Upper lobe of left lung (tissue), 6 donors: ENCODE data around the gene DPP9. TPM values are rescaled to one million over a fixed set of nuclear protein-coding genes. Genes with fewer than 3 reads are reported as not detected.

Experiments used
- ATAC-seq, 2 donors: fragments of 200-7000 bp; cut with Tn5 transposase; one replicate each; pipeline ENCODE4 v1.9.1; 2022; ENCODE audit warnings: mild to moderate bottlenecking in 2 of 2, moderate library complexity in 2 of 2; ENCODE audit not compliant: low FRiP score in 2 of 2
- DNase-seq, 2 donors: peaks; one replicate each; pipeline ENCODE4 v3.0.0-alpha.2; 2019 to 2020
- H3K27ac ChIP-seq, 4 donors: fragments of 200-600 bp; sonication (generic); one replicate each; pipeline ENCODE4 v1.5.1; 2016 to 2019
- H3K27me3 ChIP-seq, 4 donors: fragments of 200-600 bp; sonication (generic); one replicate each; pipeline ENCODE4 v1.5.1; 2017 to 2019
- H3K36me3 ChIP-seq, 4 donors: fragments of 200-600 bp; sonication (generic); one replicate each; pipeline ENCODE4 v1.5.1; 2016 to 2019
- H3K4me1 ChIP-seq, 4 donors: fragments of 200-600 bp; sonication (generic); one replicate each; pipeline ENCODE4 v1.5.1; 2018 to 2019
- H3K4me3 ChIP-seq, 4 donors: fragments of 200-600 bp; sonication (generic); one replicate each; pipeline ENCODE4 v1.5.1; 2017 to 2019; ENCODE audit warnings: mild to moderate bottlenecking in 2 of 4, moderate library complexity in 1 of 4
- H3K9me3 ChIP-seq, 4 donors: fragments of 200-600 bp; sonication (generic); one replicate each; pipeline ENCODE4 v1.5.1; 2018 to 2019
- EP300 ChIP-seq, 4 donors: sonication (generic); formaldehyde crosslinking; IDR thresholded peaks; one replicate each; pipeline ENCODE4 v1.5.1; 2017; ENCODE audit warnings: antibody characterized with exemption in 4 of 4, control low read depth in 2 of 4
- POLR2A ChIP-seq, 4 donors: fragments of 450-650 bp; IDR thresholded peaks; one replicate each; pipeline ENCODE4 v1.5.1; 2016 to 2017; ENCODE audit warnings: antibody characterized with exemption in 4 of 4, mild to moderate bottlenecking in 2 of 4
- POLR2AphosphoS5 ChIP-seq, 2 donors: sonication (generic); formaldehyde crosslinking; IDR thresholded peaks; one replicate each; pipeline ENCODE4 v1.5.1; 2017; ENCODE audit warnings: antibody characterized with exemption in 2 of 2
- WGBS, 2 donors: methylation state at CpG; one replicate each; pipeline ENCODE4 v1.1.5; 2017 to 2018; 5-methylcytosine and 5-hydroxymethylcytosine counted together
- total RNA-seq, 6 donors: library from RNA; depleted of rRNA in 4 of 6; stranded (reverse); fragments of >200 nt in 4 of 6; gene quantifications; one replicate each; pipeline versions ENCODE4 v1.1.0 to v1.2.1, GENCODE V29; 2016 to 2021
- TF ChIP-seq, protein P1 (sequence below), 6 experiments: fragments of 450-650 bp in 4 of 6; fragments of 200-600 bp in 2 of 6; sonication (generic) in 2 of 6; IDR thresholded peaks; one replicate each; pipeline ENCODE4 v1.5.1; 2016 to 2019; ENCODE audit warnings: antibody characterized with exemption in 6 of 6
- donor health status: DM: no; HTN: no; CAD: no; lungs with moderate emphysema.
- donor health status: DM: no; HTN: yes; CAD: no; lungs with severe emphysema.

The DPP9 gene
- total RNA-seq, 6 donors from 2014 or later, result 55.1 to 255 (median 89.0) TPM

DNA sequence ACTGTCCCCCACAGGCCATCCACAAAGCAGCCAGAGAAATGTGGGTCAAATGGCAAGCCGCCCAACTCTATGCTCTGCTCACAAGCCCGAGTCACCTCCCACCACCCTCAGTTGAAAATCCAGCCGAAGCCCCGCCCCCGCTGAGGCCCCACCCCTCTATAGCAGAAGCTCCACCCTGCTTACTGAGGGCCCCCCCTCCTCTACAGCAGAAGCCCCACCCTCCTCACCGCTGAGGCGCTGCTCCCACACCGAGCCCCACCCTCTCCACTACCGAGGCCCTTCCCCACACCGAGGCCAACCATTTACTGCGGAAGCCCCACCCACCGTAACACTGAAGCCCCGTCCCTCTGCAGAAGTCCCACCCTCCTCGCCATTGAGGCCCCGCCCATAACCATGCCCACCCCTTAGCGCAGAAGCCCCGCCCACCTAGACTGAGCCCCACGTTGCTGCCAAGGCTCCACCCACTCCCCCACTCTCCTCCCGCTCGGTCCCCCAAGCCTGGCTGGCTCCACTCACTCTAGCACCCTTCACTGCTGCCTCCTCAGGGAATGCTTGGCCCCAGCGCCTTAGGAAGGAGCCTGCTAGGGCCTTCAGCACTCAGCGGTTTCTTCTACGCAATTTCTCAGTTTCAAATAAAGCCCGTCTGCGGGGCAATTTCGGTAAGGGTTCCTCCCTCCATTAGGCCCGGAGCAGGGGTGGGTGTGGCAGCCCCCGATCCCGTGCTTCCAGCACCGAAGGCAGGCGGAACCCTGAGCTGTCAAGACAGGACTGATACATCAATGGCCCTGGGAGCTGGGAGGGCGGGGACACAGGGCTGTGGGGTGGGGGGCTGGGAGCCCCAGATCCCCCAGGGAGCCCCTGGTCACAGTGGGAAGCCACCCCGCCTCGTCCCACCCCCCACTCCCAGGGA lies 44.5 kb downstream of the DPP9 start:
- Histone ChIP-seq H3K4me1 (no peaks in the 10 kb centered on the region), H3K4me3 (no peak overlapping the region), H3K27me3 (no peaks in the 10 kb centered on the region), H3K27ac (peak overlapping the region in 1 of 4 donors; percentile 30), H3K36me3 (peaks cover 29 to 93% (median 75%) of the 10 kb centered on the region in 4 donors), H3K9me3 (no peaks in the 10 kb centered on the region)
- WGBS, 2 donors, result 79 to 85% methylated on average over 28 to 29 of the region's 34 CpGs
- DNase-seq, result no peak
- TF ChIP-seq POLR2AphosphoS5 (IDR thresholded peaks at IDR 0.05) (no peak), POLR2A (IDR thresholded peaks at IDR 0.05) (no peak), EP300 (IDR thresholded peaks at IDR 0.05) (no peak)
- TF ChIP-seq, protein P1, sequence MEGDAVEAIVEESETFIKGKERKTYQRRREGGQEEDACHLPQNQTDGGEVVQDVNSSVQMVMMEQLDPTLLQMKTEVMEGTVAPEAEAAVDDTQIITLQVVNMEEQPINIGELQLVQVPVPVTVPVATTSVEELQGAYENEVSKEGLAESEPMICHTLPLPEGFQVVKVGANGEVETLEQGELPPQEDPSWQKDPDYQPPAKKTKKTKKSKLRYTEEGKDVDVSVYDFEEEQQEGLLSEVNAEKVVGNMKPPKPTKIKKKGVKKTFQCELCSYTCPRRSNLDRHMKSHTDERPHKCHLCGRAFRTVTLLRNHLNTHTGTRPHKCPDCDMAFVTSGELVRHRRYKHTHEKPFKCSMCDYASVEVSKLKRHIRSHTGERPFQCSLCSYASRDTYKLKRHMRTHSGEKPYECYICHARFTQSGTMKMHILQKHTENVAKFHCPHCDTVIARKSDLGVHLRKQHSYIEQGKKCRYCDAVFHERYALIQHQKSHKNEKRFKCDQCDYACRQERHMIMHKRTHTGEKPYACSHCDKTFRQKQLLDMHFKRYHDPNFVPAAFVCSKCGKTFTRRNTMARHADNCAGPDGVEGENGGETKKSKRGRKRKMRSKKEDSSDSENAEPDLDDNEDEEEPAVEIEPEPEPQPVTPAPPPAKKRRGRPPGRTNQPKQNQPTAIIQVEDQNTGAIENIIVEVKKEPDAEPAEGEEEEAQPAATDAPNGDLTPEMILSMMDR (IDR thresholded peaks at IDR 0.05), result no peak
- peak; percentile 28 to 44 for ATAC-seq

GRCh38 chr19:4676955-4677731 lies 46.5 kb downstream of the DPP9 start:
- WGBS, 2 donors, result 70 to 89% methylated on average over 11 to 16 of the region's 17 CpGs
- Histone ChIP-seq H3K36me3 (peaks cover 15 to 73% (median 58%) of the 10 kb centered on the region in 4 donors), H3K4me3 (no peak overlapping the region), H3K9me3 (no peaks in the 10 kb centered on the region), H3K27me3 (no peaks in the 10 kb centered on the region), H3K27ac (peak overlapping the region in 1 of 4 donors; percentile 10), H3K4me1 (no peaks in the 10 kb centered on the region)
- TF ChIP-seq POLR2AphosphoS5 (IDR thresholded peaks at IDR 0.05), result no peak
- TF ChIP-seq, protein P1 (IDR thresholded peaks at IDR 0.05), result peak in 5 of 6 experiments; percentile 20 to 53 (median 25)
- ATAC-seq (peak; percentile 19 to 66), DNase-seq (peak in 1 of 2 donors; percentile 35)

- Histone ChIP-seq H3K9me3 (no peaks in the 10 kb centered on the region), H3K27me3 (no peaks in the 10 kb centered on the region), H3K4me3 (no peak overlapping the region), H3K4me1 (peaks cover 0 to 4% (median 1%) of the 10 kb centered on the region in 4 donors), H3K36me3 (peaks cover 12 to 56% (median 44%) of the 10 kb centered on the region in 4 donors), H3K27ac (no peak overlapping the region)
- DNase-seq, result no peak
- no peak for ATAC-seq
- WGBS, 2 donors, result 93 to 94% methylated on average over 14 to 16 of the region's 16 CpGs
- no peak for TF ChIP-seq POLR2AphosphoS5 (IDR thresholded peaks at IDR 0.05)
- no peak for TF ChIP-seq POLR2A (IDR thresholded peaks at IDR 0.05)
- TF ChIP-seq, protein P1 (IDR thresholded peaks at IDR 0.05), result no peak
- no peak for TF ChIP-seq EP300 (IDR thresholded peaks at IDR 0.05)
Measured at GRCh38 chr19:4675346-4675745, 48.3 kb downstream of the DPP9 start.

- peaks cover 6 to 44% (median 33%) of the 10 kb centered on the region in 4 donors for H3K36me3 ChIP-seq
- ATAC-seq (no peak), DNase-seq (no peak)
- H3K27me3 ChIP-seq, result no peaks in the 10 kb centered on the region
- 93 to 95% methylated on average over 4 of the region's 4 CpGs for WGBS, 2 donors
- H3K4me1 ChIP-seq, result peaks cover 8 to 16% (median 11%) of the 10 kb centered on the region in 4 donors
- TF ChIP-seq, protein P1 (IDR thresholded peaks at IDR 0.05), result no peak
- no peak for TF ChIP-seq POLR2A (IDR thresholded peaks at IDR 0.05)
- no peaks in the 10 kb centered on the region for H3K9me3 ChIP-seq
- H3K27ac ChIP-seq, result no peak overlapping the region
- H3K4me3 ChIP-seq, result no peak overlapping the region
Measured at GRCh38 chr19:4673726-4674125, 49.9 kb downstream of the DPP9 start.
